ENCODE measurements around the gene CFAP299. TPM values are rescaled to one million over a fixed set of nuclear protein-coding genes. Genes with fewer than 3 reads are reported as not detected.

Gene CFAP299
- total and polyA plus RNA-seq, 2 donors (not counting 1 experiment from before 2014, with no cell fraction given) = not detected

DNA sequence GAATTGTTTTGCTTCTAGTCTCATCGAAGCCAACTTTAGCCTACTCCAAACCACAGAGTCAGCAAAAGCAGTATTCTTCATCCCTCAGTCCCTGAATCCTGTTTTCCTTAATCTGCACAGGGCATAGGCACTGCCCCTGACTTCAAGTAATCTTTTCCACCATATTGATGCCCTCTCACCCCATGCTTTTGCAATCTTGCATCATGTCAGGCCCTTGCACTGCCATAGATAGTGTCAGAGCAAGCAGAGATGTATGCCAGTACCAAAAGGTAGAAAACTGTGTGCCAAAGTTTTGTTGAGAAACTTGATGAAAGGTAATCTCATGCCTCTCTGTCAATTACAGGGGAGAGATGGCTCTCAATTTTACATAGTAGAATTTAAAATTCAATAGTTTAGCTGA is 131.1 kb downstream of the CFAP299 start:
- POLR2A ChIA-PET = no interaction called here
- no peaks in the 10 kb centered on the region for H3K36me3 ChIP-seq (replicated peaks in 1 of 2; ENCODE audit: control extremely low read depth in 1 of 2, control insufficient read depth in 1 of 2, extremely low read depth in 1 of 2, insufficient read depth in 2 of 2, low read length in 1 of 2)
- ATAC-seq (ENCODE audit: low read depth) = no peak
- H3K4me3 ChIP-seq (ENCODE audit: control extremely low read depth in 1 of 5, extremely low read depth in 1 of 5, insufficient read depth in 1 of 5, low read depth in 2 of 5, low read length in 4 of 5) = no peak overlapping the region
- H4K20me1 ChIP-seq (ENCODE audit: control insufficient read depth, insufficient read depth, low read length, poor library complexity, severe bottlenecking) = no peaks in the 10 kb centered on the region
- no peaks in the 10 kb centered on the region for H3K27me3 ChIP-seq (replicated peaks in 1 of 4; ENCODE audit: control extremely low read depth in 1 of 4, control insufficient read depth in 3 of 4, insufficient read depth in 4 of 4, low read length in 3 of 4)
- intact Hi-C loops (cut with micrococcal nuclease) = no loop called here
- no peaks in the 10 kb centered on the region for H3K79me2 ChIP-seq (ENCODE audit: control insufficient read depth, insufficient read depth, low read length)
- 100% methylated on average over 1 of the region's 1 CpG for WGBS (ENCODE audit: insufficient coverage)
- H3K27ac Mint-ChIP-seq = no peak overlapping the region
- H3K27ac ChIP-seq (ENCODE audit: low read length in 2 of 2) = no peak overlapping the region
- no peaks in the 10 kb centered on the region for H3K27me3 Mint-ChIP-seq
- H3K4me1 ChIP-seq (ENCODE audit: control insufficient read depth in 2 of 2, insufficient read depth in 2 of 2, low read length in 2 of 2) = peaks cover 0 to 5% of the 10 kb centered on the region in 2 donors
- no peak overlapping the region for H3K4me2 ChIP-seq (replicated peaks; ENCODE audit: low read depth, low read length, poor library complexity, severe bottlenecking)
- peaks cover 4% of the 10 kb centered on the region for H3K9me3 Mint-ChIP-seq (ENCODE audit: insufficient read depth)
- no peak overlapping the region for H3K4me3 Mint-ChIP-seq
- no peak for DNase-seq
- peaks cover 15% of the 10 kb centered on the region for H3K4me1 Mint-ChIP-seq
- H2AFZ ChIP-seq (ENCODE audit: insufficient read depth, low read depth, low read length, poor library complexity, severe bottlenecking) = no peak overlapping the region
- H3K9me3 ChIP-seq (ENCODE audit: control extremely low read depth in 1 of 3, control insufficient read depth in 2 of 3, insufficient read depth in 1 of 3, low read length in 2 of 3) = no peaks in the 10 kb centered on the region
- TF ChIP-seq, protein P1, sequence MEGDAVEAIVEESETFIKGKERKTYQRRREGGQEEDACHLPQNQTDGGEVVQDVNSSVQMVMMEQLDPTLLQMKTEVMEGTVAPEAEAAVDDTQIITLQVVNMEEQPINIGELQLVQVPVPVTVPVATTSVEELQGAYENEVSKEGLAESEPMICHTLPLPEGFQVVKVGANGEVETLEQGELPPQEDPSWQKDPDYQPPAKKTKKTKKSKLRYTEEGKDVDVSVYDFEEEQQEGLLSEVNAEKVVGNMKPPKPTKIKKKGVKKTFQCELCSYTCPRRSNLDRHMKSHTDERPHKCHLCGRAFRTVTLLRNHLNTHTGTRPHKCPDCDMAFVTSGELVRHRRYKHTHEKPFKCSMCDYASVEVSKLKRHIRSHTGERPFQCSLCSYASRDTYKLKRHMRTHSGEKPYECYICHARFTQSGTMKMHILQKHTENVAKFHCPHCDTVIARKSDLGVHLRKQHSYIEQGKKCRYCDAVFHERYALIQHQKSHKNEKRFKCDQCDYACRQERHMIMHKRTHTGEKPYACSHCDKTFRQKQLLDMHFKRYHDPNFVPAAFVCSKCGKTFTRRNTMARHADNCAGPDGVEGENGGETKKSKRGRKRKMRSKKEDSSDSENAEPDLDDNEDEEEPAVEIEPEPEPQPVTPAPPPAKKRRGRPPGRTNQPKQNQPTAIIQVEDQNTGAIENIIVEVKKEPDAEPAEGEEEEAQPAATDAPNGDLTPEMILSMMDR (IDR thresholded peaks at IDR 0.05) = no peak
- no peak for TF ChIP-seq EZH2 (IDR thresholded peaks at IDR 0.05; ENCODE audit: borderline replicate concordance, insufficient read depth, low read depth, low read length, poor library complexity, severe bottlenecking)
- CTCF ChIA-PET = no interaction called here
- H3K9ac ChIP-seq (ENCODE audit: low read length) = no peak overlapping the region

DNA sequence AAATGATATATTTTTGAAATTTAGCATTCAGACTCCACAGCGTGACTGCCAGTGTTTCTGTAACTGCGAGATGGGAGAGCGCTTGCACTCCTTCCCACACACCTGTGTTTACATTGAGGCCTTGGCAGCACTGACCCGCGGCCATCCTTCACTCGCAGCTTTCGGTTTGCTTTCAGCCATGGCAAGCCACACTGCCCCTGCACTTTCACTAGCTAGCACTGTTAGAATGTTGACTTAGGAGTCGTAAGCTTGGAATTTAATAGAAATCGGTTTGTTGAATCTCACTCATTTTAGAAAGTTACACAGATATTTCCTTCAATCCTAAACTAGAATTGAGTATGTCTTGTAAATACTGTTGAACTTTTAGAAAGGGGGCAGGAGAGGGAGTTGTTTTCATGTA is 136.2 kb downstream of the CFAP299 start:
- H3K4me2 ChIP-seq (replicated peaks; ENCODE audit: low read depth, low read length, poor library complexity, severe bottlenecking) = no peak overlapping the region
- no peak overlapping the region for H3K4me3 ChIP-seq (ENCODE audit: control extremely low read depth in 1 of 5, extremely low read depth in 1 of 5, insufficient read depth in 1 of 5, low read depth in 2 of 5, low read length in 4 of 5)
- Mint-ChIP-seq H3K4me1 (peaks cover 6% of the 10 kb centered on the region), H3K9me3 (ENCODE audit: insufficient read depth) (peaks cover 4% of the 10 kb centered on the region), H3K27me3 (no peaks in the 10 kb centered on the region), H3K27ac (no peak overlapping the region), H3K4me3 (no peak overlapping the region)
- H3K4me1 ChIP-seq (ENCODE audit: control insufficient read depth in 2 of 2, insufficient read depth in 2 of 2, low read length in 2 of 2) = no peaks in the 10 kb centered on the region
- intact Hi-C loops (cut with micrococcal nuclease) = no loop called here
- H3K79me2 ChIP-seq (ENCODE audit: control insufficient read depth, insufficient read depth, low read length) = no peaks in the 10 kb centered on the region
- no peak overlapping the region for H2AFZ ChIP-seq (ENCODE audit: insufficient read depth, low read depth, low read length, poor library complexity, severe bottlenecking)
- ATAC-seq (ENCODE audit: low read depth) = no peak
- ChIA-PET CTCF (no interaction called here), POLR2A (no interaction called here)
- H3K9me3 ChIP-seq (ENCODE audit: control extremely low read depth in 1 of 3, control insufficient read depth in 2 of 3, insufficient read depth in 1 of 3, low read length in 2 of 3) = peaks cover 0 to 1% (median 0%) of the 10 kb centered on the region in 3 donors
- H4K20me1 ChIP-seq (ENCODE audit: control insufficient read depth, insufficient read depth, low read length, poor library complexity, severe bottlenecking) = no peaks in the 10 kb centered on the region
- no peak for TF ChIP-seq EZH2 (IDR thresholded peaks at IDR 0.05; ENCODE audit: borderline replicate concordance, insufficient read depth, low read depth, low read length, poor library complexity, severe bottlenecking)
- TF ChIP-seq, protein P1 (IDR thresholded peaks at IDR 0.05) = no peak
- DNase-seq = no peak
- WGBS (ENCODE audit: insufficient coverage) = 60% methylated on average over 6 of the region's 9 CpGs
- H3K27ac ChIP-seq (ENCODE audit: low read length in 2 of 2) = no peak overlapping the region
- no peaks in the 10 kb centered on the region for H3K36me3 ChIP-seq (replicated peaks in 1 of 2; ENCODE audit: control extremely low read depth in 1 of 2, control insufficient read depth in 1 of 2, extremely low read depth in 1 of 2, insufficient read depth in 2 of 2, low read length in 1 of 2)
- no peak overlapping the region for H3K9ac ChIP-seq (ENCODE audit: low read length)
- H3K27me3 ChIP-seq (replicated peaks in 1 of 4; ENCODE audit: control extremely low read depth in 1 of 4, control insufficient read depth in 3 of 4, insufficient read depth in 4 of 4, low read length in 3 of 4) = no peaks in the 10 kb centered on the region
